HepG2 (cell line): Measurements from ENCODE around the gene CABP2. TPM values are rescaled to one million over a fixed set of nuclear protein-coding genes. Genes with fewer than 3 reads are reported as not detected.
"Not testable (repeated sequence)": the region's sequence is repeated elsewhere in the genome, so short reads cannot be mapped to it uniquely, and the experiment has no call there.

Experiments
- ATAC-seq: fragments of 200-7000 bp; cut with Tn5 transposase; 3 replicates; pipeline ENCODE4 v1.9.1; 2020; ENCODE audit warnings: mild to moderate bottlenecking, moderate library complexity
- BruUV-seq: library from RNA; stranded (reverse); fragments of 400-500 nt; replicated peaks from 2 replicates; lab custom pipeline; 2021; lab: Mats Ljungman, UMichigan
- CTCF ChIA-PET: fragments of 300-600 bp; formaldehyde crosslinking; extraction: SDS; loops from one replicate; lab custom pipeline; 2021; ENCODE audit warnings: low total read pairs, inconsistent platforms, low intra/inter-chr PET ratio; lab: Yijun Ruan, JAX
- POLR2A ChIA-PET: fragments of 350-600 bp; sonication (Branson Sonifier 250); formaldehyde crosslinking; loops from one replicate; lab custom pipeline; 2020; ENCODE audit warnings: antibody characterized with exemption, inconsistent platforms; lab: Yijun Ruan, JAX
- DNase-seq: peaks from one replicate; pipeline ENCODE4 v3.0.0-alpha.2; 2015; ENCODE audit warnings: low spot score
- FAIRE-seq: peaks from 3 replicates; lab custom pipeline; 2011; peaks lifted over from hg19 to GRCh38; lab: Jason Lieb, UNC
- H2AFZ ChIP-seq: one replicate; pipeline ENCODE4 v1.6.1; 2011; ENCODE audit warnings: low read length, inconsistent platforms
- H3K27ac ChIP-seq: fragments of 300-600 bp; 3 replicates; pipeline ENCODE4 v1.8.0; 2011; ENCODE audit warnings: mixed run types, mild to moderate bottlenecking, mixed read lengths, low read length, inconsistent platforms; ENCODE audit not compliant: insufficient read depth; ENCODE audit errors: extremely low read length
- H3K27me3 ChIP-seq, 2 experiments: fragments of 200-600 bp in 1 of 2; 2 replicates in 1 of 2; 3 replicates in 1 of 2; pipeline versions ENCODE4 v1.6.0 to v1.8.0; 2011; ENCODE audit warnings: low read length in 2 of 2, mild to moderate bottlenecking in 2 of 2, moderate library complexity in 2 of 2, inconsistent platforms in 1 of 2; ENCODE audit not compliant: insufficient read depth in 2 of 2, control insufficient read depth in 1 of 2
- H3K36me3 ChIP-seq, 2 experiments: fragments of 200-600 bp in 1 of 2; replicated peaks in 1 of 2; 2 replicates in 1 of 2; 3 replicates in 1 of 2; pipeline versions ENCODE4 v1.5.1 to v1.8.0; 2011; ENCODE audit warnings: low read length in 2 of 2, inconsistent platforms in 1 of 2; ENCODE audit not compliant: insufficient read depth in 2 of 2, control insufficient read depth in 1 of 2
- H3K4me1 ChIP-seq: 2 replicates; pipeline ENCODE4 v1.5.1; 2012; ENCODE audit warnings: low read length, inconsistent platforms; ENCODE audit not compliant: insufficient read depth
- H3K4me2 ChIP-seq: 2 replicates; pipeline ENCODE4 v1.6.0; 2011; ENCODE audit warnings: low read depth, low read length, inconsistent platforms
- H3K4me3 ChIP-seq, 3 experiments: fragments of 200-600 bp in 1 of 3; sonication (generic), shearing (Covaris generic) in 1 of 3; replicated peaks in 1 of 3; 2 replicates each; pipeline ENCODE4 v1.5.1; 2011 to 2016; ENCODE audit warnings: low read length in 3 of 3, inconsistent platforms in 2 of 3, low read depth in 2 of 3, mild to moderate bottlenecking in 2 of 3, control low read depth in 1 of 3, mixed read lengths in 1 of 3; ENCODE audit not compliant: insufficient read depth in 1 of 3
- H3K79me2 ChIP-seq: one replicate; pipeline ENCODE4 v1.6.1; 2011; ENCODE audit warnings: low read length, inconsistent platforms; ENCODE audit not compliant: insufficient read depth
- H3K9ac ChIP-seq: 2 replicates; pipeline ENCODE4 v1.6.0; 2011; ENCODE audit warnings: mild to moderate bottlenecking, low read depth, low read length, inconsistent platforms; ENCODE audit not compliant: insufficient read depth
- H3K9me3 ChIP-seq: 2 replicates; pipeline ENCODE4 v1.5.1; 2012; ENCODE audit warnings: mild to moderate bottlenecking, low read length
- H4K20me1 ChIP-seq: 2 replicates; pipeline ENCODE4 v1.6.0; 2011; ENCODE audit warnings: inconsistent platforms, mild to moderate bottlenecking, low read length, moderate library complexity; ENCODE audit not compliant: insufficient read depth
- CAMTA2 ChIP-seq: sonication (generic); formaldehyde crosslinking; IDR thresholded peaks from 2 replicates; pipeline ENCODE4 v1.4.0; 2020; ENCODE audit warnings: mild to moderate bottlenecking, missing genetic modification reagents, borderline replicate concordance
- CBX1 ChIP-seq: IDR thresholded peaks from one replicate; pipeline ENCODE4 v1.6.1; 2016; ENCODE audit warnings: antibody characterized with exemption, low read depth
- ETV5 ChIP-seq: IDR thresholded peaks from 2 replicates; pipeline ENCODE4 v1.6.1; 2018; ENCODE audit warnings: missing biosample characterization, missing genetic modification reagents, inconsistent platforms, borderline replicate concordance
- FOXP1 ChIP-seq, 2 experiments: fragments of 450-650 bp in 1 of 2; IDR thresholded peaks; 2 replicates each; pipeline ENCODE4 v1.6.1; 2017 to 2018; ENCODE audit warnings: antibody characterized with exemption in 1 of 2
- HOXA5 ChIP-seq: sonication (generic); formaldehyde crosslinking; IDR thresholded peaks from 2 replicates; pipeline ENCODE4 v1.4.0; 2020; ENCODE audit warnings: missing genetic modification reagents
- NKX3-1 ChIP-seq: sonication (generic); formaldehyde crosslinking; IDR thresholded peaks from 2 replicates; pipeline ENCODE4 v1.5.0; 2020; ENCODE audit warnings: missing genetic modification reagents
- NR2F2 ChIP-seq: IDR thresholded peaks from 2 replicates; pipeline ENCODE4 v1.6.1; 2012; ENCODE audit warnings: low read depth, inconsistent platforms, borderline replicate concordance
- RELA ChIP-seq: sonication (generic); formaldehyde crosslinking; IDR thresholded peaks from 2 replicates; pipeline ENCODE4 v1.4.0; 2020; ENCODE audit warnings: missing genetic modification reagents
- SATB2 ChIP-seq: sonication (generic); formaldehyde crosslinking; IDR thresholded peaks from 2 replicates; pipeline ENCODE4 v1.5.0; 2020; ENCODE audit warnings: missing genetic modification reagents
- SP2 ChIP-seq: sonication (generic); formaldehyde crosslinking; IDR thresholded peaks from 2 replicates; pipeline ENCODE4 v1.5.1; 2020; ENCODE audit warnings: mild to moderate bottlenecking, missing genetic modification reagents
- THAP8 ChIP-seq: sonication (generic); formaldehyde crosslinking; IDR thresholded peaks from 2 replicates; pipeline ENCODE4 v1.5.1; 2020; ENCODE audit warnings: missing genetic modification reagents, mild to moderate bottlenecking, borderline replicate concordance
- WGBS: methylation state at CpG from one replicate; pipeline ENCODE4 v1.1.6; 2017; ENCODE audit warnings: low lambda C conversion rate; 5-methylcytosine and 5-hydroxymethylcytosine counted together
- in situ Hi-C: cut with HindIII; loops from 2 replicates; pipeline ENCODE4 v1.10.0; 2017; ENCODE audit warnings: low pct_unique_long_range_greater_than_20kb; ENCODE audit not compliant: extremely low pct_ligation_motif_present
- intact Hi-C: fragments of 100-400 bp; cut with micrococcal nuclease; formaldehyde crosslinking; loops from one replicate; pipeline ENCODE4 v1.10.0; 2022; ENCODE audit not compliant: unreplicated experiment
- polyA plus RNA-seq, 8 experiments: library from polyadenylated mRNA; depleted of rRNA in 3 of 8; stranded (reverse) in 7 of 8; unstranded in 1 of 8; fragments of >200 nt; fragmentation: Illumina TruSeq in 4 of 8; extraction: Trizol in 4 of 8; gene quantifications; 2 replicates each; pipeline versions ENCODE4 v1.2.1 to v1.2.3, GENCODE V29; 2011 to 2016; ENCODE audit warnings: low read depth in 4 of 8, missing spikeins in 1 of 8, mixed read lengths in 1 of 8; ENCODE audit not compliant: insufficient read depth in 1 of 8
- total RNA-seq, 5 experiments: library from RNA; depleted of rRNA; stranded (reverse); fragments of >200 nt; fragmentation: Illumina TruSeq; extraction: Trizol; gene quantifications; 2 replicates each; pipeline ENCODE4 v1.2.3, GENCODE V29; 2016; ENCODE audit warnings: low read depth in 1 of 5

Gene CABP2
- total and polyA plus RNA-seq, 2 of the 13 experiments (the other 11 are each of a cell fraction or from before 2014, with no cell fraction given), result not detected

- in situ Hi-C loops (no loop called here), intact Hi-C loops (no loop called here)
- FAIRE-seq (no peak), ATAC-seq (no peak), DNase-seq (no peak)
- H3K27me3 ChIP-seq, result no peaks in the 10 kb centered on the region
- no peak overlapping the region for H3K4me3 ChIP-seq
- POLR2A ChIA-PET, result no interaction called here
- H3K4me2 ChIP-seq, result no peak overlapping the region
- no peaks in the 10 kb centered on the region for H4K20me1 ChIP-seq
- H3K36me3 ChIP-seq, result no peaks in the 10 kb centered on the region
- BruUV-seq, result no TSS peak
- no peaks in the 10 kb centered on the region for H3K79me2 ChIP-seq
- H3K9ac ChIP-seq, result no peak overlapping the region
- no peak overlapping the region for H3K27ac ChIP-seq
- TF ChIP-seq NKX3-1 (CRISPR knock-in tag) (no peak), CBX1 (no peak), SP2 (no peak), HOXA5 (no peak), SATB2 (CRISPR knock-in tag) (no peak), NR2F2 (no peak), CAMTA2 (CRISPR knock-in tag) (no peak), RELA (CRISPR knock-in tag) (no peak), ETV5 (CRISPR knock-in tag) (no peak)
- no peak overlapping the region for H2AFZ ChIP-seq
- CTCF ChIA-PET, result no interaction called here
- H3K9me3 ChIP-seq, result peaks cover 13% of the 10 kb centered on the region
- H3K4me1 ChIP-seq, result peaks cover 27% of the 10 kb centered on the region; the same call in 1 of the 2 replicates
Measured at GRCh38 chr11:67551127-67551526, 27.9 kb upstream of the CABP2 start.

GRCh38 chr11:67548555-67549110 is 25.4 kb upstream of the CABP2 start:
- BruUV-seq, result no TSS peak

GRCh38 chr11:67548112-67548511 is 24.9 kb upstream of the CABP2 start:
- H3K4me3 ChIP-seq, FAIRE-seq, H3K36me3 ChIP-seq, H4K20me1 ChIP-seq, in situ Hi-C loops, H2AFZ ChIP-seq, H3K27ac ChIP-seq, H3K27me3 ChIP-seq, ATAC-seq, POLR2A ChIA-PET, H3K4me2 ChIP-seq, DNase-seq, CTCF ChIA-PET, H3K9ac ChIP-seq, BruUV-seq, H3K79me2 ChIP-seq: not testable (repeated sequence)
- intact Hi-C loops, result loop anchor here (1.0 kb wide), 1 partner anchor 10 kb away; no protein-coding TSS in a partner anchor
- WGBS, result 59% methylated on average over 4 of the region's 4 CpGs
- H3K4me1 ChIP-seq, result peaks cover 39% of the 10 kb centered on the region
- peaks cover 13% of the 10 kb centered on the region for H3K9me3 ChIP-seq

More at GRCh38 chr11:67548555-67549110, 25.4 kb upstream of the CABP2 start:
- Histone ChIP-seq H3K4me2 (no peak overlapping the region), H3K36me3 (no peaks in the 10 kb centered on the region), H2AFZ (no peak overlapping the region), H3K4me3 (no peak overlapping the region), H3K9me3 (peaks cover 13% of the 10 kb centered on the region), H4K20me1 (no peaks in the 10 kb centered on the region), H3K4me1 (peaks cover 39% of the 10 kb centered on the region), H3K27ac (no peak overlapping the region), H3K79me2 (no peaks in the 10 kb centered on the region), H3K9ac (no peak overlapping the region), H3K27me3 (no peaks in the 10 kb centered on the region)
- ChIA-PET CTCF (no interaction called here), POLR2A (no interaction called here)
- ATAC-seq (no peak), FAIRE-seq (no peak), DNase-seq (no peak)
- intact Hi-C loops (loop anchor here (1.0 kb wide), 1 partner anchor 10 kb away; no protein-coding TSS in a partner anchor), in situ Hi-C loops (no loop called here)
- TF ChIP-seq THAP8 (no peak), FOXP1 (IDR thresholded peaks at IDR 0.05) (no peak), FOXP1 (CRISPR knock-in tag; IDR thresholded peaks at IDR 0.05) (0 out of 2 replicates have a peak, but pooled peaks have one; percentile 10)
- 27% methylated on average over 9 of the region's 9 CpGs for WGBS
